BE2C (cell line): ENCODE measurements around the gene FBLN2.

ENCODE experiments used
- DNase-seq: peaks from one replicate; pipeline ENCODE4 v3.0.0-alpha.2; 2020
- H3K27me3 ChIP-seq: fragments of 250-450 bp; sonication (Bioruptor Pico); 2 replicates; pipeline ENCODE4 v1.5.1; 2020; ENCODE audit warnings: mild to moderate bottlenecking
- H3K36me3 ChIP-seq: fragments of 250-450 bp; sonication (Bioruptor Pico); 2 replicates; pipeline ENCODE4 v1.5.1; 2020; ENCODE audit warnings: mild to moderate bottlenecking
- H3K4me1 ChIP-seq: fragments of 250-450 bp; sonication (Bioruptor Pico); 2 replicates; pipeline ENCODE4 v1.5.1; 2020
- H3K4me3 ChIP-seq: 2 replicates; pipeline ENCODE4 v1.5.1; 2011; ENCODE audit warnings: low read depth, low read length
- H3K9me3 ChIP-seq: fragments of 250-450 bp; sonication (Bioruptor Pico); 2 replicates; pipeline ENCODE4 v1.5.1; 2020
- CTCF ChIP-seq: IDR thresholded peaks from 2 replicates; pipeline ENCODE4 v1.5.1; 2012; ENCODE audit warnings: mild to moderate bottlenecking, low read depth, low read length

The FBLN2 gene

GRCh38 chr3:13569201-13569600, 20.3 kb downstream of the FBLN2 start:
- TF ChIP-seq CTCF, result no peak
- no peaks in the 10 kb centered on the region for H3K9me3 ChIP-seq
- no peak overlapping the region for H3K4me3 ChIP-seq
- H3K27me3 ChIP-seq, result no peaks in the 10 kb centered on the region
- DNase-seq, result no peak
- H3K36me3 ChIP-seq, result no peaks in the 10 kb centered on the region
- peaks cover 8% of the 10 kb centered on the region for H3K4me1 ChIP-seq

GRCh38 chr3:13569641-13570390, 20.9 kb downstream of the FBLN2 start:
- Histone ChIP-seq H3K4me1 (peaks cover 8% of the 10 kb centered on the region), H3K9me3 (no peaks in the 10 kb centered on the region), H3K4me3 (no peak overlapping the region), H3K27me3 (no peaks in the 10 kb centered on the region), H3K36me3 (no peaks in the 10 kb centered on the region)
- DNase-seq, result no peak
- TF ChIP-seq CTCF, result no peak

GRCh38 chr3:13570391-13571194, 21.7 kb downstream of the FBLN2 start:
- H3K27me3 ChIP-seq, result no peaks in the 10 kb centered on the region
- H3K9me3 ChIP-seq, result no peaks in the 10 kb centered on the region
- DNase-seq, result no peak
- H3K4me3 ChIP-seq, result no peak overlapping the region
- peaks cover 14% of the 10 kb centered on the region for H3K4me1 ChIP-seq
- no peaks in the 10 kb centered on the region for H3K36me3 ChIP-seq
- TF ChIP-seq CTCF, result no peak

- TF ChIP-seq CTCF, result no peak
- Histone ChIP-seq H3K4me1 (peaks cover 14% of the 10 kb centered on the region), H3K9me3 (no peaks in the 10 kb centered on the region), H3K36me3 (no peaks in the 10 kb centered on the region), H3K4me3 (no peak overlapping the region), H3K27me3 (no peaks in the 10 kb centered on the region)
- DNase-seq, result no peak
These were observed 22.3 kb downstream of the FBLN2 start for GRCh38 chr3:13571264-13571663.

- no peak for TF ChIP-seq CTCF
- no peak for DNase-seq
- no peaks in the 10 kb centered on the region for H3K9me3 ChIP-seq
- peaks cover 14% of the 10 kb centered on the region for H3K4me1 ChIP-seq
- no peak overlapping the region for H3K4me3 ChIP-seq
- H3K36me3 ChIP-seq, result no peaks in the 10 kb centered on the region
- no peaks in the 10 kb centered on the region for H3K27me3 ChIP-seq
These were observed 23.2 kb downstream of the FBLN2 start for GRCh38 chr3:13571831-13572750.
